Stimulated activated naive CD4-positive, alpha-beta T cell treated with Interleukin-2 at 50 U/mL for 16 hours (primary cell): ENCODE results near the gene TP53I3.
"Not testable (repeated sequence)": the region's sequence is repeated elsewhere in the genome, so short reads cannot be mapped to it uniquely, and the experiment has no call there.

Experiments used
- DNase-seq: peaks from one replicate; lab custom pipeline; 2025; lab: John Stamatoyannopoulos, UW

TP53I3 gene

GRCh38 chr2:24052951-24053350 is 31.7 kb downstream of the TP53I3 start:
- DNase-seq, result no peak

DNA sequence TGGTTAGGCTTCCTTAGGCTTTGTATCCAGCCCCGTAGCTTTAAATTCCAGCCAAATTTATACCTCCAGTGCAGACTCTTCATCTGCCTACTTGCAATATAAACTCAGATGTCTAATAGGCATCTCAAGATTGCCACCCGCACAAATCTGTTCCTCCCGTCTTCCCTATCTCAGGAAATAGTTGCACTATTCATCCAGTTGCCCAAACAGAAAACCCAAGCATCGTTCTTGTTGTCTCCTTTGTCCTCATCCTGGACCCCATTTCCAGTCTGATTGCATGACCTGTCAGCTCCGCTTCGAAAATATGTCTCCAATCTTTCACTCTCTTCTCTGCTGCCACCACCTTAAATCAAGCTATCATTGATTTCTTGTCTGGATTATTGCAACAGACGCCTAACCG is 32.8 kb downstream of the TP53I3 start:
- no peak for DNase-seq

- DNase-seq, result no peak
Measured at GRCh38 chr2:24050041-24050979, 34.3 kb downstream of the TP53I3 start.

DNA sequence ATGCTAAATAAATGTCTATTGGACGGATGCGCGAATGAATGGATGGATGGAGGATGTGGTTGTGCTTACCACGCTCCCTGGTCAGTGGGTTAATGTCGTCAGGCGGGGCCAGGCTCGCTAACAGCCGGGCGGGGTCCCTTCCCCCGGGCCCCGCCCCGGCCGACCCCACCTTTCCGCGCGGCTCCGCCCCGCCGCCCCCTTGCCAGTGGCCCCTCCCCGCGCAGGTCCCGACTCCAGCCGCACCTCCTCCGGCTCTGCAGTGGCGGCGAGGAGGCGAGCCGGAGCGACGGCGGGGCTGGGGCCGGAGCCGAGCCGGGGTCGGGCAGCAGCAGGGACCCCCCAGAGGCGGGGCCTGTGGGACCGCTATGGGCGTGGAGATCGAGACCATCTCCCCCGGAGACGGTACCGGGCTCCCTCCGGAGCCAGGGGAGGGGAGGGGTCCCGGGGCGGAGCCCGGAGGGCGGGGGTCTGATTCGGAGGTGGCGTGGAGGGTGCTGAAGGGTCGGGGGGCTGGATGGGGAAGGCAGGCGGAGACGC is 35.1 kb downstream of the TP53I3 start, which contains the start of gene FKBP1B:
Gene FKBP1B (plus strand): TSS at position 257 of the 537 bp plus-strand sequence. CDS start 109 bp downstream, at position 366.
- DNase-seq, result peak; percentile 52

GRCh38 chr2:24048769-24049484 is 35.7 kb downstream of the TP53I3 start:
- DNase-seq, result no peak

DNA sequence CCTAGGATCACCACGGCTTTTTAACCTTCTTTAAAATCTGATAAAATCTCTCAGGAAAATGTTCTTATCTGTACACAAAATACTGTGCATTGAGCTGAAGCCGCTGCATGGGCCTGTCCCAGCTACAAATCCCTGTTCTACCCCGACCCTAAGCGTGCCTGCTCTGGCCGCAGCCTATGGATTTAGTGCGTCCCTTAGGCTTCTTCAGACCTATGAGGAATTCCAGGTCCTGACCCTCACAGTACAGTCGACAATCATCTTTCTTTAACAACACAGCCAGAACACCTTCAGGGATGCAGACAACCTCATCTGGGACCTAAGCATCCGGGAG is 37.0 kb downstream of the TP53I3 start:
- no peak for DNase-seq

DNA sequence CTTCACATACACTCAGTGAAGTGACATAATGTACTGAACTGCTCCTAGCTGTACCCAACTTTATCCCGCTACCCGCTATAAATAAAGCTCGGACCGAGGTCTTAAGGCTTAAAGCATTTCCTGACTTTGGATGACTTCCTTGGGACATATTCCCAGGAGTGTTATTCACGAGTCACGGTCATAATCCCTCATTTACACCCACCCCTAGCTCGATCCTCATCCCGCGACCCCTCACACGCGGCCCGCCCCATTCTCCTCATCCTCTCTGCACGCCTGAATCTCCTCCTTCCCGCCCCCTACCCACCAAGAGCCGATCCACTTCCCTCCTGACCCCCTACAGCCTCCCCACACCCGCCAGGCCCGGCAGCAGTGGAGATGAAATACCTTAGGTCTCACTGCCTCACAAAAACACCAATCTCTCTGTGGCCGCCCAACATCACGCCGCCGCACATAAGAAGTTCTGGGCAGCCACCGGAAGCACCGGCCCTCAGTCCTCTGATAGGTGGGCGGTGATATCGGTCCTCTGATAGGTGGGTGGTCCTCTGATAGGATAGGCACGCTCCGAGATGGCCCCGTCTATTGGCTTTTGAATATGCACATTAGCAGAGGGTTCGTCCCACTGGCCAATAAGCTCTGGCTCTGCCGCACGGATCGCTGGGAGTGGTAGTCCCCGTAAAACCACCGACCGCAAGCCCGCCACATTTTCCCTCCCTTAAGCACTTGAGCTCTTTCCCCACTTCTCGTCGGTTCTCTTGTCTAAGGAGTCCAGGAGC is 37.5 kb downstream of the TP53I3 start, which contains the start of gene WDCP:
Gene WDCP (minus strand): TSS at position 462 of the 773 bp plus-strand sequence. CDS start 7,897 bp downstream, outside the sequence.
- peak; percentile 94 for DNase-seq

DNA sequence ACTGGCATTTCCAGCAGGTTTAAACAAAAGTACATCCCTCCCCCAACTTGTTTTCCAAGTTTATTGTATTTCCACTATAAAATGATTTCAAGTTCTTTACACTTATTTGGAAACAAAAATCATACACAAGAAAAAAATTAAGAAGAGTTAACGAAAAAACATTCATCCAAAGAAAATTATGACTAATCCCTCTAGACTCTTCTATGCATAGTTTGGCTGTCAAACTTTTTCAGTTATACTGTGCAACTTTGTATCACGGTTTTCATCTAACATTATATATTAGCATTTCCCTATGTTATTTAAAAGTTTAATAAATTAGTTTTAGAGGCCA is 38.1 kb downstream of the TP53I3 start:
- no peak for DNase-seq

DNA sequence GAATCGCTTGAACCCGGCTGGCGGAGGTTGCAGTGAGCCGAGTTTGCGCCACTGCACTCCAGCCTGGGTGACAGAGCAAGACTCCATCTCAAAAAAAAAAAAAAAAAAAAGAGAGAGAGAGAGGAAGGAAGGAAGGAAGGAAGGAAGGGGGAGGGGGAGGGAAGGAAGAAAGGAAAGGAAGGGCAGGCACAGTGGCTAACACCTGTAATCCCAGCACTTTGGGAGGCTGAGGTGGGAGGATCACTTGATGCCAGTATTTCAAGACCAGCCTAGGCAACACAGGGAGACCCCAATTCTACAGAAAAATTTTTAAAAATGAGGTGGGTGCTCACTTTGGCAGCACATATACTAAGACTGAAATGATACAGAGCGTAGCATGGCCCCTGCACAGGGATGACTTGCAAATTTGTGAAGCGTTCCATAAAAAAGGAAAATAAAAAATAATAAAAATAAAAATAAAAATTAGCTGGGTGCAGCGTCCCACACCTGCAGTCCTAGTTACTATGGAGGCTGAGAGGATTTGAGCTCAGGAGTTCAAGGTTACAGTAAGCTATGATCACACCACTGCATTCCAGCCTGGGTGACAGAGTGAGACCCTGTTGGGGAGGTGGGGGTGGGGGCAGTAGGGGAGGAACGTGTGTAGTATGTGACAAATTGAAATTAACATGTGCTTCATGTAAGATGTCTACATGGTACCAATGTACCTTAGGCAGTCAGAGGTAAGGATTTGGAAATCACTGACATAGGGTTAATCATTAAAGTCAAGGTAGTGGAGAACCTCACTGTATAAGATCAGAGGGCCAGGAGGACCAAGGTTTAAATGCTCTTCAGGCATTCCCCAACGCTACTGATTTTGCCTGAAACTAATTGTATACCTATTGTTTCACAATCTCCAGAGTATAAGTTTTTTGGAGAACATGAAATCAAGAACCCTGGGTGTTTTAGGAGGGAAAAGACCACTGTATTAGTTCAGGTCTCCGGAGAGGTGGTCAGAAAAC is 38.8 kb downstream of the TP53I3 start:
- DNase-seq, result no peak

DNA sequence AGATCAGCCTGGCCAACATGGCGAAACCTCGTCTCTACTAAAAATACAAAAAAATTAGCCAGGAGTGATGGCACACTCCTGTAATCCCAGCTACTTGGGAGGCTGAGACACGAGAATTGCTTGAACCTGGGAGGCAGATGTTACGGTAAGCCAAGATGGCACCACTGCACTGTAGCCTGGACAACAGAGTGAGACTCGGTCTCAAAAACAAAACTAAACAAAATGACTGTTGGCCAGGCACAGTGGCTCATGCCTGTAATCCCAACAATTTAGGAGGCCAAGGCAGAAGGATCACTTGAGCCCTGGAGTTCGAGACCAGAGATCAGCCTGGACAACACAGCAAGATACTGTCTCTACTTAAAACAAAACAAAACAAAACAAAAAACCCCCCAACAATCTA is 41.5 kb downstream of the TP53I3 start:
- not testable (repeated sequence) for DNase-seq

DNA sequence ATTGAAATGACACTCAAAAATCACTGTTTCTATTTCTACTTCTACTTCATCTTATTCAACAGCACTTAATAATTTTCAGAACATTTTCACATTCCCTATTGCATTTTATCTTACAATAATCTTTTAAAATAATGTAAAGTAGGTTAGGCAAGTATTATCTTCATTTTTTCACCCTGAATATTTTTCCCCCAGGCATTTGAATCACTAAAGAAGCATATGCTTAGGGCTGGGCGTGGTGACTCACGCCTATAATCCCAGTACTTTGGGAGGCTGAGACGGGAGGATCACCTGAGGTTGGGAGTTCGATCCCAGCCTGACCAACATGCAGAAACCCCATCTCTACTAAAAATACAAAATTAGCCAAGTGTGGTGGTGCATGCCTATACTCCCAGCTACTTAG is 44.1 kb downstream of the TP53I3 start:
- DNase-seq, result no peak

- no peak for DNase-seq
Measured at GRCh38 chr2:24038786-24039499, 45.7 kb downstream of the TP53I3 start.
